GM12892 (cell line): Measurements from ENCODE around the gene SSRP1.

Source experiments
- POLR2A ChIP-seq: IDR thresholded peaks from 2 replicates; pipeline ENCODE4 v1.6.1; 2011; ENCODE audit warnings: low read depth, low read length, control low read depth
- TAF1 ChIP-seq: IDR thresholded peaks from 2 replicates; pipeline ENCODE4 v1.6.1; 2011; ENCODE audit warnings: low read depth, mild to moderate bottlenecking, control low read depth, low read length, borderline replicate concordance

- TF ChIP-seq POLR2A (no peak), TAF1 (no peak)
Measured at GRCh38 chr11:57330029-57330428, 5.7 kb downstream of the SSRP1 start.
